GM10266 (cell line): ENCODE data around the gene GH1.
"Not testable (repeated sequence)": the region's sequence is repeated elsewhere in the genome, so short reads cannot be mapped to it uniquely, and the experiment has no call there.

ENCODE experiments used
- DNase-seq: peaks from one replicate; pipeline ENCODE4 v3.0.0; 2012; ENCODE audit errors: extremely low spot score
- CTCF ChIP-seq: IDR thresholded peaks from 2 replicates; pipeline ENCODE4 v1.5.1; 2012; ENCODE audit warnings: mild to moderate bottlenecking, low read depth; ENCODE audit not compliant: control insufficient read depth, insufficient read depth; ENCODE audit errors: missing control alignments

GH1 gene

GRCh38 chr17:63929860-63930766 is 11.5 kb upstream of the GH1 start:
- no peak for DNase-seq
- no peak for TF ChIP-seq CTCF

- no peak for TF ChIP-seq CTCF
- no peak for DNase-seq
These were observed 10.5 kb upstream of the GH1 start for GRCh38 chr17:63928966-63929695.

- no peak for TF ChIP-seq CTCF
- DNase-seq, result no peak
These were observed 9.6 kb upstream of the GH1 start for GRCh38 chr17:63928172-63928666.

- TF ChIP-seq CTCF, result no peak
- DNase-seq, result no peak
These were observed 9.0 kb upstream of the GH1 start for GRCh38 chr17:63927464-63928171.

- no peak for DNase-seq
- no peak for TF ChIP-seq CTCF
These were observed 7.5 kb upstream of the GH1 start for GRCh38 chr17:63926164-63926563.

- no peak for TF ChIP-seq CTCF
- no peak for DNase-seq
These were observed 7.0 kb upstream of the GH1 start for GRCh38 chr17:63925615-63926014.

GRCh38 chr17:63922402-63922801 is 3.8 kb upstream of the GH1 start:
- DNase-seq, result not testable (repeated sequence)

- DNase-seq, result not testable (repeated sequence)
These were observed 2.1 kb upstream of the GH1 start for GRCh38 chr17:63920779-63921178.

GRCh38 chr17:63920050-63920449 is 1.4 kb upstream of the GH1 start:
- not testable (repeated sequence) for DNase-seq
